Loucy (cell line): ENCODE measurements around the gene WDPCP.

Experiments used
- EZH2phosphoT487 ChIP-seq: fragments of 200-600 bp; IDR thresholded peaks from 2 replicates; pipeline ENCODE4 v1.6.1; 2018; ENCODE audit warnings: antibody characterized with exemption, mild to moderate bottlenecking, moderate library complexity, borderline replicate concordance
- TF ChIP-seq, protein P1 (sequence below): fragments of 200-600 bp; sonication (generic); conservative IDR thresholded peaks from 2 replicates; pipeline ENCODE4 v1.5.1; 2014; ENCODE audit warnings: mild to moderate bottlenecking, antibody characterized with exemption, low read length

GRCh38 chr2:63121055-63121834 is 467.0 kb downstream of the WDPCP start:
- TF ChIP-seq, protein P1, sequence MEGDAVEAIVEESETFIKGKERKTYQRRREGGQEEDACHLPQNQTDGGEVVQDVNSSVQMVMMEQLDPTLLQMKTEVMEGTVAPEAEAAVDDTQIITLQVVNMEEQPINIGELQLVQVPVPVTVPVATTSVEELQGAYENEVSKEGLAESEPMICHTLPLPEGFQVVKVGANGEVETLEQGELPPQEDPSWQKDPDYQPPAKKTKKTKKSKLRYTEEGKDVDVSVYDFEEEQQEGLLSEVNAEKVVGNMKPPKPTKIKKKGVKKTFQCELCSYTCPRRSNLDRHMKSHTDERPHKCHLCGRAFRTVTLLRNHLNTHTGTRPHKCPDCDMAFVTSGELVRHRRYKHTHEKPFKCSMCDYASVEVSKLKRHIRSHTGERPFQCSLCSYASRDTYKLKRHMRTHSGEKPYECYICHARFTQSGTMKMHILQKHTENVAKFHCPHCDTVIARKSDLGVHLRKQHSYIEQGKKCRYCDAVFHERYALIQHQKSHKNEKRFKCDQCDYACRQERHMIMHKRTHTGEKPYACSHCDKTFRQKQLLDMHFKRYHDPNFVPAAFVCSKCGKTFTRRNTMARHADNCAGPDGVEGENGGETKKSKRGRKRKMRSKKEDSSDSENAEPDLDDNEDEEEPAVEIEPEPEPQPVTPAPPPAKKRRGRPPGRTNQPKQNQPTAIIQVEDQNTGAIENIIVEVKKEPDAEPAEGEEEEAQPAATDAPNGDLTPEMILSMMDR = peak; percentile 25; the same call in 1 of the 2 replicates
- TF ChIP-seq EZH2phosphoT487 = no peak
